Peyer's patch (tissue), 4 donors: ENCODE results near the gene DPM2. TPM values are rescaled to one million over a fixed set of nuclear protein-coding genes. Genes with fewer than 3 reads are reported as not detected.

Source experiments
- DNase-seq, 3 donors: peaks; one replicate each; pipeline ENCODE4 v3.0.0-alpha.2; 2017 to 2019
- H3K27ac ChIP-seq, 4 donors: fragments of 200-600 bp; sonication (generic); one replicate each; pipeline ENCODE4 v1.5.1; 2016 to 2019
- H3K27me3 ChIP-seq, 2 donors: fragments of 200-600 bp; sonication (generic); one replicate each; pipeline ENCODE4 v1.5.1; 2019
- H3K36me3 ChIP-seq, 3 donors: fragments of 200-600 bp; sonication (generic); one replicate each; pipeline ENCODE4 v1.5.1; 2016 to 2019
- H3K4me1 ChIP-seq, 4 donors: fragments of 200-600 bp; sonication (generic); one replicate each; pipeline ENCODE4 v1.5.1; 2016 to 2019
- H3K4me3 ChIP-seq, 4 donors: fragments of 200-600 bp; sonication (generic); 1 replicate in 3 of 4; 2 replicates in 1 of 4; pipeline ENCODE4 v1.5.1; 2016 to 2019; ENCODE audit warnings: mild to moderate bottlenecking in 1 of 4
- H3K9me3 ChIP-seq, 4 donors: fragments of 200-600 bp; sonication (generic); one replicate each; pipeline ENCODE4 v1.5.1; 2016 to 2019; ENCODE audit warnings: mild to moderate bottlenecking in 1 of 4
- POLR2A ChIP-seq, 2 donors: fragments of 450-650 bp; IDR thresholded peaks; one replicate each; pipeline ENCODE4 v1.5.1; 2017; ENCODE audit warnings: antibody characterized with exemption in 2 of 2, mild to moderate bottlenecking in 2 of 2, moderate library complexity in 2 of 2
- total RNA-seq, 4 donors: library from RNA; depleted of rRNA; stranded (reverse); fragments of >200 nt; gene quantifications; one replicate each; pipeline ENCODE4 v1.1.0, GENCODE V29; 2016
- TF ChIP-seq, protein P1 (sequence below), 6 experiments: fragments of 450-650 bp in 4 of 6; fragments of 200-600 bp in 2 of 6; sonication (generic) in 1 of 6; IDR thresholded peaks; one replicate each; pipeline ENCODE4 v1.5.1; 2017 to 2019; ENCODE audit warnings: antibody characterized with exemption in 6 of 6, mild to moderate bottlenecking in 3 of 6, moderate library complexity in 1 of 6

The DPM2 gene
- total RNA-seq, 4 donors from 2014 or later = 20.6 to 27.3 (median 22.1) TPM

DNA sequence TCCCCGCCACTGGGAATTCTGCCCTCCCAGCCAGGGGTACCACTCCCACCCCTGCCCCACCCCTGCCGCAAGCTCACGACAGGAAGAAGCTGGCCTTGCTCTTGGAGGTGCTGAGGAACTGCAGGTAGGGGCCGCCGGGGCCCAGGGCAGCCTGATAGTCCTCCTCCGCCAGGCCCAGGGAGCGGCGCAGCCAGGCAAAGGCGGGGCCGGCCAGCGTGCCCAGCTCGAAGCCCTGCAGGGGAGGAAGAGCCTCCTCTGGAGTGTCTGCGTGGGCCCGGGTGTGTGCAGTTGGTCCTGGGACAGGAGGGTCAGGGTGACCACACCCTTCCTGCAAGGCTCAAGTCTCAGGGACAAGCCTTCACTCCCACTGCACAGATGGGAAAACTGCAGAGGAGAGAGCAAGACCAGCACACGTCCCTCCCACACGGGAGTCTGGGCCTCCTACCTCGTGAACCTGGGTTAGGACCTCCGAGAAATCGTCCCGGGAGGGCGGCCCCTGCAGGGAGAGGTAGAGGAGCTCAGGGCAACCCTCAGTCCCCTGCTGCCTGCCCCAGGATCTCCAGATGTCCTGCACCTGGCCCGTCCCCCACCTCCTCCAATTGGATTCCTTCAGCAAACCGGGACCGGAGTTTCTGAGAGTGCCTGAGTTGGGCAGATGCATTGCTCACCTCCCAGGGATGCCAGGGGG is 9.5 kb downstream of the DPM2 start:
- peaks cover 0 to 33% (median 20%) of the 10 kb centered on the region in 4 donors for H3K4me1 ChIP-seq
- DNase-seq = no peak
- H3K36me3 ChIP-seq = no peaks in the 10 kb centered on the region
- peak overlapping the region; percentile 18 to 47 (median 36) for H3K4me3 ChIP-seq
- peaks cover 0 to 21% of the 10 kb centered on the region in 2 donors for H3K27me3 ChIP-seq
- H3K27ac ChIP-seq = no peak overlapping the region
- no peaks in the 10 kb centered on the region for H3K9me3 ChIP-seq
- TF ChIP-seq, protein P1, sequence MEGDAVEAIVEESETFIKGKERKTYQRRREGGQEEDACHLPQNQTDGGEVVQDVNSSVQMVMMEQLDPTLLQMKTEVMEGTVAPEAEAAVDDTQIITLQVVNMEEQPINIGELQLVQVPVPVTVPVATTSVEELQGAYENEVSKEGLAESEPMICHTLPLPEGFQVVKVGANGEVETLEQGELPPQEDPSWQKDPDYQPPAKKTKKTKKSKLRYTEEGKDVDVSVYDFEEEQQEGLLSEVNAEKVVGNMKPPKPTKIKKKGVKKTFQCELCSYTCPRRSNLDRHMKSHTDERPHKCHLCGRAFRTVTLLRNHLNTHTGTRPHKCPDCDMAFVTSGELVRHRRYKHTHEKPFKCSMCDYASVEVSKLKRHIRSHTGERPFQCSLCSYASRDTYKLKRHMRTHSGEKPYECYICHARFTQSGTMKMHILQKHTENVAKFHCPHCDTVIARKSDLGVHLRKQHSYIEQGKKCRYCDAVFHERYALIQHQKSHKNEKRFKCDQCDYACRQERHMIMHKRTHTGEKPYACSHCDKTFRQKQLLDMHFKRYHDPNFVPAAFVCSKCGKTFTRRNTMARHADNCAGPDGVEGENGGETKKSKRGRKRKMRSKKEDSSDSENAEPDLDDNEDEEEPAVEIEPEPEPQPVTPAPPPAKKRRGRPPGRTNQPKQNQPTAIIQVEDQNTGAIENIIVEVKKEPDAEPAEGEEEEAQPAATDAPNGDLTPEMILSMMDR (IDR thresholded peaks at IDR 0.05) = no peak
- TF ChIP-seq POLR2A (IDR thresholded peaks at IDR 0.05) = no peak

DNA sequence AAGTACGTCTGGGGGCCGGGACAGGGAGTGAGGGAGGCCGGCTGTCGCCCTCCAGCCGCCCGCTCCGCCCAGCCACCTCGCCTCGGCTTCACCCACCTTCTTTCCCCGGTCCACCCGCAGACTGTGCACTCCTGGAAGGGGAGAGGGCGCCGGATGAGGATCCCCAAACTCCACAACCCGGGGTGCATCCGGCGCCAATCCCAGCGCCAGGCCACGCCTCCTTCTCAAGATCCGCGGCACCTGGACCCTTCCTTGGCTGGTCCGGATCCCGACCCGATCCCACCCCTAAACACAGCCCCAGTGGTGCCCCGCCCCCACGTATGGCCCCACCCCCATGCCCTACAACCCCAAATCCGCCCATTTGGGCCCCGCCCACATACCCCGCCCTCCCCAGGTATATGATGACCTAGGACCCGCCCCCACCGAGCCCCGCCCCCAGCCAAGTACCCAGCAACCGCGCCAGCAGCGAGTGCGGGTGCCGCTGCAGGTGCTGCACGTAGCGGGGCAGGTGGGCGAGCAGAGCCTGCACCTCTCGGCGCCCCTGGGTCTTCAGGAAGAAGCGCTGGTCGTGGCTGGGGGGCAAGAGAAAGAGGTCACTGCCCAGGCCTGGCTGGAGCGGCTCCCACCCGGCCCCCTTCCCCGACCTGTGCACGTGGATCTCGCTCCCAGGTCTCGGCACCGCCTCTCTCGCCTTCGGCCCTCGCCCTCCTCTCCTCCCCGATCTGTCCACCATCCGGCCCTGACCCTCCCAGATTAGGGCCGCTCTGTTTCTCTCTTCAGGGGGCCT is 10.3 kb downstream of the DPM2 start:
- peaks cover 0 to 21% of the 10 kb centered on the region in 2 donors for H3K27me3 ChIP-seq
- H3K4me1 ChIP-seq = peaks cover 0 to 33% (median 20%) of the 10 kb centered on the region in 4 donors
- peak; percentile 82 to 90 (median 86) for DNase-seq
- no peaks in the 10 kb centered on the region for H3K36me3 ChIP-seq
- H3K9me3 ChIP-seq = no peaks in the 10 kb centered on the region
- H3K27ac ChIP-seq = no peak overlapping the region
- no peak for TF ChIP-seq POLR2A (IDR thresholded peaks at IDR 0.05)
- TF ChIP-seq, protein P1 (IDR thresholded peaks at IDR 0.05) = no peak
- peak overlapping the region; percentile 18 to 47 (median 36) for H3K4me3 ChIP-seq

DNA sequence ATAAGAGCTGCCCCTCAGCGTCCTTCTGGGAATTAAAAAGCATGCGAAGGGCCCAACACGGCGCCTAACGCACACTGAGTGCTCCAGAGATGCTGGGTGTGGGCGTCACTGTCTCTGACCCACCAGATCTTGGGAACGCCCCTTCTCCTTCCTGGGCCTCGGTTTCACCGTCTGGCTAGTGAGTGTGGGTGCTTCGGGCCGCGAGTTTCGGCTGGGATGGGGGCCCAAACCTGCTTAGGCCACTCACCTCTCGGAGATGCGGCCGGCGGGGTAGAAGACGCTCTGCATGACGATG is 10.8 kb downstream of the DPM2 start:
- H3K27ac ChIP-seq = no peak overlapping the region
- TF ChIP-seq, protein P1 (IDR thresholded peaks at IDR 0.05) = no peak
- no peak for TF ChIP-seq POLR2A (IDR thresholded peaks at IDR 0.05)
- H3K36me3 ChIP-seq = no peaks in the 10 kb centered on the region
- H3K9me3 ChIP-seq = no peaks in the 10 kb centered on the region
- DNase-seq = no peak
- peaks cover 0 to 36% (median 21%) of the 10 kb centered on the region in 4 donors for H3K4me1 ChIP-seq
- H3K27me3 ChIP-seq = peaks cover 0 to 21% of the 10 kb centered on the region in 2 donors
- peak overlapping the region; percentile 18 to 47 (median 36) for H3K4me3 ChIP-seq

DNA sequence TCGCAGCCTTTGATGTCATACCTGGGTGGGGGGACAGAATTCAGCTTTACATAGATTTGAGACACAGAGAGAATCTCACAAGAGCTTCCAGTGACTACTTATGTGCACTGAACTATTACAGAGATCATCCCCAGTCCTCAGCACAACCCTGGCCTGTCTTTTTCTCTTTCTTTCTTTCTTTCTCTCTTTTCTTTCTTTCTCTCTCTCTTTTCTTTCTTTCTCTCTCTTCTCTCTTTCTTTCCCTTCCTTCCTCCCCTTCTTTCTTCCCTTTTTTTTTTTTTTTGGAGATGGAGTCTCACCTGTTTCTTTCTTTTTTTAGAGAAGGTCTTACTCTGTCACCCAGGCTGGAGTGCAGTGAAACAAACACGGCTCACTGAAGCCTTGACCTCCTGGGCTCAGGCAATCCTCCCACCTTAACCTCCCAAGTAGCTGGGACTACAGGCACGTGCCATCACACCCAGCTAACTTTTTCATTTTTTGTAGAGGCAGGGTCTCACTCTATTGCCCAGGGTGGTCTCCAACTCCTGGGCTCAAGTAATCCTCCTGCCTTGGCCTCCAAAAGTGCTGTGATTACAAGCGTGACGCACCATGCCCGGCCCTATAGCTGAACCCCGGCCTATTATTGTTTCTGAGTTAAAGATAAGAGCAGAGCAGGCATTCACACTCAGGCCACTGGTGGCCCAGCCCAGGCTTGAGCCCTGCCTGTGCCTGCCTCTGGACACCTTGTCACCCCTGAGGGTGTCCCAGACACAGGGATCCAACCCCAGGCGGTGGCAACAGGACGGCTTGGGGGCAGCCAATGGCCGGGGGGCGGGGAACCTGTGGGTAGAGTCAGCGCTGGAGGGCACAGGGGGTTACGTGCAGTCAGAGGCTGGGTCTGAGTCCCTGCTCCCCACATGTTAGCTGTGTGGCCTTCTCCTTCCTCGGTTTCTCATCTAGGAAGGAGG is 11.4 kb downstream of the DPM2 start:
- H3K4me3 ChIP-seq = no peak overlapping the region

More for the DNA sequence above, 11.4 kb downstream of the DPM2 start:
- no peaks in the 10 kb centered on the region for H3K36me3 ChIP-seq
- no peak overlapping the region for H3K27ac ChIP-seq
- H3K9me3 ChIP-seq = no peaks in the 10 kb centered on the region
- no peak for TF ChIP-seq POLR2A (IDR thresholded peaks at IDR 0.05)
- TF ChIP-seq, protein P1 (IDR thresholded peaks at IDR 0.05) = no peak
- H3K4me1 ChIP-seq = peaks cover 0 to 36% (median 24%) of the 10 kb centered on the region in 4 donors
- peaks cover 0 to 21% of the 10 kb centered on the region in 2 donors for H3K27me3 ChIP-seq
- DNase-seq = no peak
